Liver (tissue), 9 donors: ENCODE measurements around the gene RPL13A. TPM values are rescaled to one million over a fixed set of nuclear protein-coding genes. Genes with fewer than 3 reads are reported as not detected.
A peak's percentile ranks its signal among the peaks of the same experiment; 100 is the strongest.

Experiments used
- DNase-seq: peaks from one replicate; pipeline ENCODE4 v3.0.0-alpha.2; 2017; ENCODE audit warnings: low spot score
- H3K27ac ChIP-seq, 2 donors: one replicate each; pipeline ENCODE4 v1.7.0; 2013; ENCODE audit warnings: inconsistent platforms in 2 of 2, low read length in 2 of 2, control low read depth in 1 of 2, low read depth in 1 of 2, mild to moderate bottlenecking in 1 of 2
- H3K27me3 ChIP-seq, 4 donors: one replicate each; pipeline versions ENCODE4 v1.6.1 to v1.7.0; 2013; ENCODE audit warnings: low read length in 3 of 4, inconsistent platforms in 1 of 4, mild to moderate bottlenecking in 1 of 4, moderate library complexity in 1 of 4; ENCODE audit not compliant: control insufficient read depth in 4 of 4, insufficient read depth in 4 of 4
- H3K36me3 ChIP-seq, 4 donors: one replicate each; pipeline versions ENCODE4 v1.6.1 to v1.7.0; 2013; ENCODE audit warnings: low read length in 3 of 4, mild to moderate bottlenecking in 3 of 4, low read depth in 1 of 4, moderate library complexity in 1 of 4; ENCODE audit not compliant: control insufficient read depth in 4 of 4, insufficient read depth in 3 of 4
- H3K4me1 ChIP-seq, 4 donors: one replicate each; pipeline versions ENCODE4 v1.6.1 to v1.7.0; 2013; ENCODE audit warnings: low read length in 3 of 4, mild to moderate bottlenecking in 3 of 4, moderate library complexity in 1 of 4; ENCODE audit not compliant: control insufficient read depth in 4 of 4, insufficient read depth in 4 of 4
- H3K4me3 ChIP-seq, 3 donors: one replicate each; pipeline versions ENCODE4 v1.6.1 to v1.7.0; 2013; ENCODE audit warnings: low read length in 3 of 3, control low read depth in 1 of 3, low read depth in 1 of 3, mild to moderate bottlenecking in 1 of 3
- H3K9ac ChIP-seq, 2 donors: one replicate each; pipeline ENCODE4 v1.7.0; 2013; ENCODE audit warnings: low read length in 2 of 2, mild to moderate bottlenecking in 2 of 2, moderate library complexity in 2 of 2, control low read depth in 1 of 2, low read depth in 1 of 2
- H3K9me3 ChIP-seq, 4 donors: one replicate each; pipeline versions ENCODE4 v1.6.1 to v1.7.0; 2013; ENCODE audit warnings: low read length in 3 of 4; ENCODE audit not compliant: control insufficient read depth in 4 of 4
- ATF3 ChIP-seq: IDR thresholded peaks from 2 replicates; pipeline ENCODE4 v1.6.1; 2016; ENCODE audit warnings: antibody characterized with exemption
- EGR1 ChIP-seq, 2 donors: IDR thresholded peaks; 2 replicates each; pipeline ENCODE4 v1.6.1; 2016 to 2018; ENCODE audit warnings: antibody characterized with exemption in 2 of 2, low read depth in 2 of 2
- FOXA1 ChIP-seq: IDR thresholded peaks from 2 replicates; pipeline ENCODE4 v1.6.1; 2016; ENCODE audit warnings: antibody characterized with exemption
- FOXA2 ChIP-seq: IDR thresholded peaks from 2 replicates; pipeline ENCODE4 v1.6.1; 2016; ENCODE audit warnings: antibody characterized with exemption
- GABPA ChIP-seq, 2 donors: IDR thresholded peaks in 1 of 2; conservative IDR thresholded peaks in 1 of 2; 2 replicates each; pipeline ENCODE4 v1.6.1; 2016; ENCODE audit warnings: antibody characterized with exemption in 2 of 2, mild to moderate bottlenecking in 1 of 2, moderate library complexity in 1 of 2
- HNF4A ChIP-seq, 2 donors: conservative IDR thresholded peaks; 2 replicates each; pipeline ENCODE4 v1.6.1; 2016; ENCODE audit warnings: antibody characterized with exemption in 2 of 2, mild to moderate bottlenecking in 2 of 2
- HNF4G ChIP-seq: IDR thresholded peaks from 2 replicates; pipeline ENCODE4 v1.6.1; 2016; ENCODE audit warnings: antibody characterized with exemption
- JUND ChIP-seq, 2 donors: IDR thresholded peaks; 2 replicates each; pipeline ENCODE4 v1.6.1; 2016; ENCODE audit warnings: antibody characterized with exemption in 2 of 2
- MAX ChIP-seq: IDR thresholded peaks from 2 replicates; pipeline ENCODE4 v1.6.1; 2016; ENCODE audit warnings: antibody characterized with exemption
- NR2F2 ChIP-seq: IDR thresholded peaks from 2 replicates; pipeline ENCODE4 v1.6.1; 2016; ENCODE audit warnings: antibody characterized with exemption
- RAD21 ChIP-seq, 2 donors: IDR thresholded peaks; 2 replicates each; pipeline ENCODE4 v1.6.1; 2016; ENCODE audit warnings: antibody characterized with exemption in 2 of 2, mild to moderate bottlenecking in 2 of 2
- REST ChIP-seq: IDR thresholded peaks from 2 replicates; pipeline ENCODE4 v1.6.1; 2016; ENCODE audit warnings: antibody characterized with exemption, mild to moderate bottlenecking
- RXRA ChIP-seq, 2 donors: IDR thresholded peaks; 2 replicates each; pipeline ENCODE4 v1.6.1; 2017 to 2018; ENCODE audit warnings: antibody characterized with exemption in 2 of 2, mild to moderate bottlenecking in 1 of 2
- TAF1 ChIP-seq: conservative IDR thresholded peaks from 2 replicates; pipeline ENCODE4 v1.6.1; 2016; ENCODE audit warnings: antibody characterized with exemption, mild to moderate bottlenecking
- ZBTB33 ChIP-seq: IDR thresholded peaks from 2 replicates; pipeline ENCODE4 v1.6.1; 2016; ENCODE audit warnings: antibody characterized with exemption
- WGBS: extraction: QIAGEN DNeasy Blood & Tissue Kit; methylation state at CpG from one replicate; pipeline ENCODE4 v1.1.7; 2013; 5-methylcytosine and 5-hydroxymethylcytosine counted together
- polyA plus RNA-seq, 2 donors: library from polyadenylated mRNA; stranded (reverse) in 1 of 2; unstranded in 1 of 2; fragments of 200-250 nt in 1 of 2; fragments of >200 nt in 1 of 2; fragmentation: Nextera tagmentation in 1 of 2; extraction: Ambion mirVana in 1 of 2; gene quantifications; one replicate each; pipeline versions ENCODE4 v1.2.1 to v1.2.3, GENCODE V29; 2013 to 2015
- total RNA-seq, 2 donors: library from RNA; depleted of rRNA; stranded (reverse); fragments of >200 nt; gene quantifications; one replicate each; pipeline ENCODE4 v1.2.3, GENCODE V29; 2014
- donor health status: healthy.
- donor health status: healthy.
- donor health status: healthy.
- donor health status: healthy.
- donor health status: healthy.

The RPL13A gene
- total and polyA plus RNA-seq, 4 donors, result 444 to 1,553 (median 746) TPM

GRCh38 chr19:49496574-49497008 lies 9.2 kb downstream of the RPL13A start:
- no peaks in the 10 kb centered on the region for H3K9me3 ChIP-seq
- peaks cover 0 to 22% (median 16%) of the 10 kb centered on the region in 4 donors for H3K4me1 ChIP-seq
- WGBS, result under 1% methylated on average over 11 of the region's 11 CpGs
- TF ChIP-seq GABPA (IDR thresholded peaks at IDR 0.05 in 1 of 2, conservative IDR thresholded peaks at IDR 0.05 in 1 of 2) (no peak), REST (no peak), TAF1 (no peak), EGR1 (IDR thresholded peaks at IDR 0.05; ENCODE audit: low read depth in 2 of 2) (no peak), RAD21 (IDR thresholded peaks at IDR 0.05) (no peak), FOXA1 (no peak), FOXA2 (no peak), ATF3 (no peak), JUND (IDR thresholded peaks at IDR 0.05) (no peak), HNF4G (no peak), NR2F2 (no peak), MAX (no peak), RXRA (IDR thresholded peaks at IDR 0.05) (no peak), ZBTB33 (no peak), HNF4A (conservative IDR thresholded peaks at IDR 0.05) (no peak)
- no peak for DNase-seq
- H3K36me3 ChIP-seq, result peaks cover 11 to 40% (median 32%) of the 10 kb centered on the region in 4 donors
- H3K4me3 ChIP-seq, result peak overlapping the region; percentile 82 to 98 (median 96)
- no peaks in the 10 kb centered on the region for H3K27me3 ChIP-seq
- H3K27ac ChIP-seq, result peak overlapping the region; percentile 88 to 92
- H3K9ac ChIP-seq, result peak overlapping the region; percentile 98 to 99

- Histone ChIP-seq H3K27me3 (no peaks in the 10 kb centered on the region), H3K36me3 (peaks cover 11 to 34% (median 26%) of the 10 kb centered on the region in 4 donors), H3K27ac (peak overlapping the region; percentile 88 to 92), H3K9ac (peak overlapping the region; percentile 98 to 99), H3K9me3 (no peaks in the 10 kb centered on the region), H3K4me3 (peak overlapping the region; percentile 82 to 98 (median 96)), H3K4me1 (peaks cover 0 to 22% (median 16%) of the 10 kb centered on the region in 4 donors)
- no peak for TF ChIP-seq FOXA1
- no peak for TF ChIP-seq RAD21 (IDR thresholded peaks at IDR 0.05)
- no peak for TF ChIP-seq HNF4A (conservative IDR thresholded peaks at IDR 0.05)
- TF ChIP-seq GABPA (IDR thresholded peaks at IDR 0.05 in 1 of 2, conservative IDR thresholded peaks at IDR 0.05 in 1 of 2), result peak in 1 of 2 donors; percentile 34
- TF ChIP-seq RXRA (IDR thresholded peaks at IDR 0.05), result no peak
- TF ChIP-seq ZBTB33, result no peak
- TF ChIP-seq HNF4G, result no peak
- no peak for TF ChIP-seq NR2F2
- 28% methylated on average over 22 of the region's 22 CpGs for WGBS
- peak; percentile 80 for DNase-seq
Observed at GRCh38 chr19:49497047-49497788, 9.8 kb downstream of the RPL13A start.
